Measurements from ENCODE around the gene CRB1. TPM values are rescaled to one million over a fixed set of nuclear protein-coding genes. Genes with fewer than 3 reads are reported as not detected.

The CRB1 gene
- total RNA-seq, 1 experiment from 2014 or later = not detected

GRCh38 chr1:197384471-197384870, 116.4 kb downstream of the CRB1 start:
- H2AFZ ChIP-seq (ENCODE audit: low read length) = no peak overlapping the region
- no peaks in the 10 kb centered on the region for H3K79me1 ChIP-seq (ENCODE audit: insufficient read depth, low read depth, low read length, poor library complexity, severe bottlenecking)
- no peak overlapping the region for H3K27ac ChIP-seq (ENCODE audit: insufficient read length, low read depth, low read length)
- H3K56ac ChIP-seq (ENCODE audit: insufficient read length, low read depth, low read length) = no peak overlapping the region
- H4K91ac ChIP-seq (ENCODE audit: insufficient read length, low read depth, low read length) = no peak overlapping the region
- H3K23me2 ChIP-seq (ENCODE audit: insufficient read length, low read depth, low read length, poor library complexity, severe bottlenecking) = no peaks in the 10 kb centered on the region
- Mint-ChIP-seq H3K9me3 (no peaks in the 10 kb centered on the region), H3K27me3 (ENCODE audit: low read depth) (no peaks in the 10 kb centered on the region), H3K4me3 (no peak overlapping the region), H3K27ac (no peak overlapping the region), H3K4me1 (0 out of 4 replicates have a peak, but pooled peaks cover 0 to 5% of the 10 kb centered on the region in 2 experiments), H3K36me3 (ENCODE audit: insufficient read depth in 1 of 3, low read depth in 3 of 3) (no peaks in the 10 kb centered on the region)
- no peak overlapping the region for H2BK20ac ChIP-seq (ENCODE audit: low read depth, low read length, poor library complexity, severe bottlenecking)
- no peak overlapping the region for H3K4me2 ChIP-seq (ENCODE audit: insufficient read depth, insufficient read length, low read length)
- H3K14ac ChIP-seq (ENCODE audit: insufficient read depth, low read length) = no peak overlapping the region
- H3K23ac ChIP-seq (ENCODE audit: insufficient read length, low read depth, low read length) = no peak overlapping the region
- no peaks in the 10 kb centered on the region for H3K4me1 ChIP-seq (ENCODE audit: insufficient read depth, low read length)
- H3K79me2 ChIP-seq (ENCODE audit: insufficient read depth, low read length) = peaks cover 2% of the 10 kb centered on the region; the same call in 1 of the 2 replicates
- no peaks in the 10 kb centered on the region for H3K27me3 ChIP-seq (ENCODE audit: insufficient read depth, low read length)
- no peaks in the 10 kb centered on the region for H4K20me1 ChIP-seq (ENCODE audit: control insufficient read depth, insufficient read depth, insufficient read length)
- no peak overlapping the region for H3K18ac ChIP-seq (ENCODE audit: insufficient read length, low read depth, low read length)
- H3K9me3 ChIP-seq (ENCODE audit: control insufficient read depth, low read depth, low read length) = no peaks in the 10 kb centered on the region
- no peak overlapping the region for H2BK5ac ChIP-seq (ENCODE audit: insufficient read length, low read length)
- no peak overlapping the region for H3K9ac ChIP-seq (ENCODE audit: extremely low read depth, insufficient read length, low read length)
- no peak overlapping the region for H4K8ac ChIP-seq (replicated peaks; ENCODE audit: insufficient read length, low read depth, low read length)
- no peak for TF ChIP-seq CTCF (conservative IDR thresholded peaks at IDR 0.05)
- H3K4ac ChIP-seq (ENCODE audit: low read depth, low read length) = no peak overlapping the region
- H4K5ac ChIP-seq (ENCODE audit: insufficient read length, low read depth, low read length) = no peak overlapping the region
- H2AK5ac ChIP-seq (ENCODE audit: insufficient read length, low read length) = no peak overlapping the region
- no peak overlapping the region for H2BK120ac ChIP-seq (ENCODE audit: low read depth, low read length, poor library complexity, severe bottlenecking)
- H2BK15ac ChIP-seq (ENCODE audit: low read depth, low read length) = no peak overlapping the region
- no CpG with 5 or more reads among the region's 6 CpGs for WGBS (ENCODE audit: extremely low coverage, insufficient read length, low lambda C conversion rate)
- DNase-seq = no peak
- no peak overlapping the region for H3T11ph ChIP-seq (ENCODE audit: low read length)
- H2BK12ac ChIP-seq (ENCODE audit: insufficient read length, low read depth, low read length) = no peak overlapping the region
